ENCODE data around the gene LRRFIP1. TPM values are rescaled to one million over a fixed set of nuclear protein-coding genes. Genes with fewer than 3 reads are reported as not detected.

LRRFIP1 gene
- polyA plus RNA-seq, 1 of the 3 experiments (the other 2 are of a cell fraction) = 47.3 TPM

- 86% methylated on average over 29 of the region's 29 CpGs for WGBS (ENCODE audit: low lambda C conversion rate)
- TF ChIP-seq, protein P1, sequence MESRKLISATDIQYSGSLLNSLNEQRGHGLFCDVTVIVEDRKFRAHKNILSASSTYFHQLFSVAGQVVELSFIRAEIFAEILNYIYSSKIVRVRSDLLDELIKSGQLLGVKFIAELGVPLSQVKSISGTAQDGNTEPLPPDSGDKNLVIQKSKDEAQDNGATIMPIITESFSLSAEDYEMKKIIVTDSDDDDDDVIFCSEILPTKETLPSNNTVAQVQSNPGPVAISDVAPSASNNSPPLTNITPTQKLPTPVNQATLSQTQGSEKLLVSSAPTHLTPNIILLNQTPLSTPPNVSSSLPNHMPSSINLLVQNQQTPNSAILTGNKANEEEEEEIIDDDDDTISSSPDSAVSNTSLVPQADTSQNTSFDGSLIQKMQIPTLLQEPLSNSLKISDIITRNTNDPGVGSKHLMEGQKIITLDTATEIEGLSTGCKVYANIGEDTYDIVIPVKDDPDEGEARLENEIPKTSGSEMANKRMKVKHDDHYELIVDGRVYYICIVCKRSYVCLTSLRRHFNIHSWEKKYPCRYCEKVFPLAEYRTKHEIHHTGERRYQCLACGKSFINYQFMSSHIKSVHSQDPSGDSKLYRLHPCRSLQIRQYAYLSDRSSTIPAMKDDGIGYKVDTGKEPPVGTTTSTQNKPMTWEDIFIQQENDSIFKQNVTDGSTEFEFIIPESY (IDR thresholded peaks at IDR 0.05; ENCODE audit: borderline replicate concordance, low read depth) = no peak
- TF ChIP-seq NFIC (IDR thresholded peaks at IDR 0.05; ENCODE audit: borderline replicate concordance) = no peak
- no peak for TF ChIP-seq EP300 (IDR thresholded peaks at IDR 0.05; ENCODE audit: borderline replicate concordance in 1 of 2, low read depth in 1 of 2, low read length in 1 of 2)
- TF ChIP-seq FOXJ3 (CRISPR knock-in tag; IDR thresholded peaks at IDR 0.05) = no peak
- no peak for TF ChIP-seq FOSL2 (IDR thresholded peaks at IDR 0.05; ENCODE audit: borderline replicate concordance, low read depth)
- POLR2A ChIA-PET = no interaction called here
Measured at GRCh38 chr2:237597196-237598145, 29.9 kb upstream of the LRRFIP1 start.

GRCh38 chr2:237598468-237599208 lies 28.7 kb upstream of the LRRFIP1 start:
- Histone ChIP-seq H3K9me2 (no peaks in the 10 kb centered on the region), H3K36me3 (replicated peaks in 1 of 2; ENCODE audit: control insufficient read depth in 1 of 2, insufficient read depth in 2 of 2, low read length in 1 of 2) (no peaks in the 10 kb centered on the region), H3K4me1 (ENCODE audit: control insufficient read depth in 1 of 2, insufficient read depth in 2 of 2, low read depth in 1 of 2, low read length in 1 of 2) (peaks cover 0 to 3% of the 10 kb centered on the region in 2 experiments; a peak in 1 of 4 replicates), H3K9ac (no peak overlapping the region), H3K4me2 (no peak overlapping the region), H2AFZ (ENCODE audit: low read depth) (no peak overlapping the region), H3F3A (replicated peaks; ENCODE audit: insufficient read depth) (no peaks in the 10 kb centered on the region), H3K4me3 (ENCODE audit: low read depth in 2 of 2, low read length in 1 of 2) (no peak overlapping the region), H3K9me3 (no peaks in the 10 kb centered on the region), H3K27ac (ENCODE audit: low read depth in 2 of 2, low read length in 1 of 2) (no peak overlapping the region), H3K27me3 (ENCODE audit: insufficient read depth) (no peaks in the 10 kb centered on the region), H3K79me2 (ENCODE audit: insufficient read depth) (no peaks in the 10 kb centered on the region), H4K20me1 (ENCODE audit: insufficient read depth) (no peaks in the 10 kb centered on the region)
- POLR2A ChIA-PET = no interaction called here
- CTCF ChIA-PET = interaction anchor here (5.1 kb wide), 1 partner anchor 15 kb away, joined by 31 read pairs; no protein-coding TSS in a partner anchor
- DNase-seq = no peak
- 87% methylated on average over 14 of the region's 14 CpGs for WGBS (ENCODE audit: low lambda C conversion rate)
- no peak for TF ChIP-seq ELF1 (IDR thresholded peaks at IDR 0.05)
- no peak for TF ChIP-seq NRF1 (IDR thresholded peaks at IDR 0.05; ENCODE audit: low read depth, low read length)
- no peak for TF ChIP-seq SIN3A (IDR thresholded peaks at IDR 0.05; ENCODE audit: borderline replicate concordance, low read depth, low read length)
- no peak for TF ChIP-seq RCOR1 (IDR thresholded peaks at IDR 0.05; ENCODE audit: low read length)
- TF ChIP-seq, protein P2, sequence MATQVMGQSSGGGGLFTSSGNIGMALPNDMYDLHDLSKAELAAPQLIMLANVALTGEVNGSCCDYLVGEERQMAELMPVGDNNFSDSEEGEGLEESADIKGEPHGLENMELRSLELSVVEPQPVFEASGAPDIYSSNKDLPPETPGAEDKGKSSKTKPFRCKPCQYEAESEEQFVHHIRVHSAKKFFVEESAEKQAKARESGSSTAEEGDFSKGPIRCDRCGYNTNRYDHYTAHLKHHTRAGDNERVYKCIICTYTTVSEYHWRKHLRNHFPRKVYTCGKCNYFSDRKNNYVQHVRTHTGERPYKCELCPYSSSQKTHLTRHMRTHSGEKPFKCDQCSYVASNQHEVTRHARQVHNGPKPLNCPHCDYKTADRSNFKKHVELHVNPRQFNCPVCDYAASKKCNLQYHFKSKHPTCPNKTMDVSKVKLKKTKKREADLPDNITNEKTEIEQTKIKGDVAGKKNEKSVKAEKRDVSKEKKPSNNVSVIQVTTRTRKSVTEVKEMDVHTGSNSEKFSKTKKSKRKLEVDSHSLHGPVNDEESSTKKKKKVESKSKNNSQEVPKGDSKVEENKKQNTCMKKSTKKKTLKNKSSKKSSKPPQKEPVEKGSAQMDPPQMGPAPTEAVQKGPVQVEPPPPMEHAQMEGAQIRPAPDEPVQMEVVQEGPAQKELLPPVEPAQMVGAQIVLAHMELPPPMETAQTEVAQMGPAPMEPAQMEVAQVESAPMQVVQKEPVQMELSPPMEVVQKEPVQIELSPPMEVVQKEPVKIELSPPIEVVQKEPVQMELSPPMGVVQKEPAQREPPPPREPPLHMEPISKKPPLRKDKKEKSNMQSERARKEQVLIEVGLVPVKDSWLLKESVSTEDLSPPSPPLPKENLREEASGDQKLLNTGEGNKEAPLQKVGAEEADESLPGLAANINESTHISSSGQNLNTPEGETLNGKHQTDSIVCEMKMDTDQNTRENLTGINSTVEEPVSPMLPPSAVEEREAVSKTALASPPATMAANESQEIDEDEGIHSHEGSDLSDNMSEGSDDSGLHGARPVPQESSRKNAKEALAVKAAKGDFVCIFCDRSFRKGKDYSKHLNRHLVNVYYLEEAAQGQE (IDR thresholded peaks at IDR 0.05; ENCODE audit: low read depth, low read length) = no peak
- TF ChIP-seq, protein P3, sequence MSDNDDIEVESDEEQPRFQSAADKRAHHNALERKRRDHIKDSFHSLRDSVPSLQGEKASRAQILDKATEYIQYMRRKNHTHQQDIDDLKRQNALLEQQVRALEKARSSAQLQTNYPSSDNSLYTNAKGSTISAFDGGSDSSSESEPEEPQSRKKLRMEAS (IDR thresholded peaks at IDR 0.05; ENCODE audit: low read depth) = no peak
- TF ChIP-seq RXRA (IDR thresholded peaks at IDR 0.05; ENCODE audit: borderline replicate concordance, low read depth) = no peak
- TF ChIP-seq, protein P4, sequence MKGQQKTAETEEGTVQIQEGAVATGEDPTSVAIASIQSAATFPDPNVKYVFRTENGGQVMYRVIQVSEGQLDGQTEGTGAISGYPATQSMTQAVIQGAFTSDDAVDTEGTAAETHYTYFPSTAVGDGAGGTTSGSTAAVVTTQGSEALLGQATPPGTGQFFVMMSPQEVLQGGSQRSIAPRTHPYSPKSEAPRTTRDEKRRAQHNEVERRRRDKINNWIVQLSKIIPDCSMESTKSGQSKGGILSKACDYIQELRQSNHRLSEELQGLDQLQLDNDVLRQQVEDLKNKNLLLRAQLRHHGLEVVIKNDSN (IDR thresholded peaks at IDR 0.05; ENCODE audit: borderline replicate concordance, low read depth) = no peak
- TF ChIP-seq GATA2 (CRISPR knock-in tag; IDR thresholded peaks at IDR 0.05) = no peak
- TF ChIP-seq, protein P1 (IDR thresholded peaks at IDR 0.05; ENCODE audit: borderline replicate concordance, low read depth) = no peak
- no peak for TF ChIP-seq TAF1 (IDR thresholded peaks at IDR 0.05; ENCODE audit: borderline replicate concordance, low read depth, low read length)

More at GRCh38 chr2:237597196-237598145, 29.9 kb upstream of the LRRFIP1 start:
- no peaks in the 10 kb centered on the region for H3K36me3 ChIP-seq (replicated peaks in 1 of 2; ENCODE audit: control insufficient read depth in 1 of 2, insufficient read depth in 2 of 2, low read length in 1 of 2)
- H3F3A ChIP-seq (replicated peaks; ENCODE audit: insufficient read depth) = no peaks in the 10 kb centered on the region
- H3K4me1 ChIP-seq (ENCODE audit: control insufficient read depth in 1 of 2, insufficient read depth in 2 of 2, low read depth in 1 of 2, low read length in 1 of 2) = peaks cover 0 to 3% of the 10 kb centered on the region in 2 experiments; a peak in 1 of 4 replicates
- no peaks in the 10 kb centered on the region for H3K27me3 ChIP-seq (ENCODE audit: insufficient read depth)
- H3K79me2 ChIP-seq (ENCODE audit: insufficient read depth) = no peaks in the 10 kb centered on the region
- no peak overlapping the region for H3K9ac ChIP-seq
- H3K9me3 ChIP-seq = no peaks in the 10 kb centered on the region
- no peak for DNase-seq
- H3K9me2 ChIP-seq = no peaks in the 10 kb centered on the region
- H3K4me3 ChIP-seq (ENCODE audit: low read depth in 2 of 2, low read length in 1 of 2) = no peak overlapping the region
- H3K27ac ChIP-seq (ENCODE audit: low read depth in 2 of 2, low read length in 1 of 2) = no peak overlapping the region
- no peak overlapping the region for H3K4me2 ChIP-seq
- no peak overlapping the region for H2AFZ ChIP-seq (ENCODE audit: low read depth)
- CTCF ChIA-PET = no interaction called here
- no peaks in the 10 kb centered on the region for H4K20me1 ChIP-seq (ENCODE audit: insufficient read depth)

Data from SK-N-SH (cell line).